HFFc6 (cell line): ENCODE data around the gene NPC2. TPM values are rescaled to one million over a fixed set of nuclear protein-coding genes. Genes with fewer than 3 reads are reported as not detected.
"Not testable (repeated sequence)": the region's sequence is repeated elsewhere in the genome, so short reads cannot be mapped to it uniquely, and the experiment has no call there.

Experiments
- DNase-seq: peaks from one replicate; pipeline ENCODE4 v3.0.0-alpha.2; 2018
- H3K27ac Mint-ChIP-seq: 2 replicates; pipeline ENCODE4 v1.8.0; 2020; ENCODE audit warnings: mild to moderate bottlenecking, mixed read lengths
- H3K27me3 Mint-ChIP-seq: 2 replicates; pipeline ENCODE4 v1.8.0; 2021; ENCODE audit warnings: mild to moderate bottlenecking, moderate library complexity, mixed read lengths; ENCODE audit not compliant: insufficient read depth
- H3K36me3 Mint-ChIP-seq: 2 replicates; pipeline ENCODE4 v1.8.0; 2021; ENCODE audit warnings: low read depth, mixed read lengths
- H3K4me1 Mint-ChIP-seq: 2 replicates; pipeline ENCODE4 v1.8.0; 2020; ENCODE audit warnings: low read depth, mixed read lengths
- H3K4me3 Mint-ChIP-seq: 2 replicates; pipeline ENCODE4 v1.8.0; 2020; ENCODE audit warnings: mild to moderate bottlenecking, moderate library complexity, mixed read lengths
- H3K9me3 Mint-ChIP-seq: 2 replicates; pipeline ENCODE4 v1.8.0; 2020; ENCODE audit warnings: mild to moderate bottlenecking, mixed read lengths
- long read RNA-seq: library from polyadenylated mRNA; unstranded; transcript quantifications from one replicate; pipeline ENCODE4 v2.0.0, GENCODE V29; 2019
- total RNA-seq, 6 experiments: library from RNA; stranded (reverse); fragmentation: NEBNext Ultra II Directional; extraction: Animal tissue kit (Norgen Biotek cat#: 25700); gene quantifications; 2 replicates in 1 of 6; 3 replicates in 5 of 6; pipeline ENCODE4 v1.2.3, GENCODE V29; 2021
- TF ChIP-seq, protein P1 (sequence below): fragments of 200-600 bp; sonication (generic); IDR thresholded peaks from 2 replicates; pipeline ENCODE4 v1.5.0; 2021; ENCODE audit warnings: antibody characterized with exemption, mild to moderate bottlenecking

The NPC2 gene
- 10 to 100 TPM; 69.1 to 89.9 (median 78.8) TPM for total RNA-seq
- long read RNA-seq, transcript NPC2-207 (5 exons, 1,035 nt) = major isoform, 137 of 142 reads
- long read RNA-seq, partial matches to known transcripts = 3 of 142 reads
- long read RNA-seq, other reads (novel, unspliced or antisense) = 1 of 142 reads

DNA sequence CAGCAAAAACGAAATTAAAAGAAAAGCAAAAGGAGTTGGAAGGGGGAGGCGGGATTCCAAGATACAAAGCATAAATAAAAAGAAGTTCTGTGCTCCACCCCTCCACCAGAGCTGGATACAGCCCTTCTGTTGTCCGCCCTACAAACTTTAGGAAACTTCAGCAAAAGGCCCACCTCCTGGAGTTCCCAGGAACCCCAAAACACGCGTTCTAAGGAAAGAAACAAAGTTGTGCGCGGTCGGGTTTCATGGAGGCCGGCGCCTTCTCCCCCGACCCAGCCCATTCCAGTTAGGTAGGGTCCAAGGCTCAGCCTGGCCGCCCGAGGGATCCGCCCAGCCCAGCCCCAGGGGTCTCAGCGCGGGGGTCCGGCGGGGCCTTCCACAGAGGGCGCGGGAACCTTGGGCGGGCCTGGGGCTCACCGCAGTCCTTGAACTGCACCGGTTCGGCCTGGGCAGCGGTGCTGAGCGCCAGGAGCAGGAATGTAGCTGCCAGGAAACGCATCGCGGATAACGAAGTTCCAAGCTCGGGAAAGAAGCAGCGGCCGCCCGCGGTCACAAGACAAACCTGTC, at the start of gene NPC2:
Gene NPC2, minus strand, starts transcription at position 530 of the 567 bp plus-strand sequence. Its CDS starts 31 bp downstream, at position 499.
- no peak for DNase-seq

DNA sequence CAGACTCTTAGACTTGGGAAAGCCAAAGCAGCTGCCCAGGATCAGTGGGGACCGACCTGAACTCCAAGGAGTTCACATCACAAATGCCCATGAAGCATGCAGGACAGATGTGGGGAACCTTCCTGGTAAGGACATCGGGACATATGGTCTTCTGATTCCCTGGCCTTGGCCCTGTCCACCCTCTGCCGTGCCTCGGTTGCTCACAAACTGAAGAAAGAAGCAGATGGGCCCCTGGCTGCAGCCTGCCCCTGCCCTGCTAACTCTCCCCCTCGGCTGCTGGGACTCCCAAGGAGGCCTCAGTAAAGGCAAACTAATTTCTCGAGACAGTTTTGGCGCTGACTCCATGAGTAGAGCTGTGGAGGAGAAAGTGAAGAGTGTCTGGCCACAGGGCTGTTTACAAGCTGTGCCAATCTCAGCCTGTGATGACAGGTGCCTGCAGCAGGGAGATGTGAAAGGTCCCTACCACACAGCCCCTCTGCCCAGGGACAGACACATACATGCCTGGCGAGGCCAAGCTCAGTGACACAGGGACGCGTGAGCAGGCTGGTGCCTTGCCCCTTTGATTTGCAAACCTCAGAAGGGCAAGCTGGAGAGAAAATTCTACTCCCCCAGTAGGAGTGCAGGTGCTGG, 49.1 kb upstream of the NPC2 start:
- no peaks in the 10 kb centered on the region for H3K9me3 Mint-ChIP-seq
- H3K27ac Mint-ChIP-seq = no peak overlapping the region
- peaks cover 3% of the 10 kb centered on the region for H3K27me3 Mint-ChIP-seq
- no peak overlapping the region for H3K4me3 Mint-ChIP-seq
- H3K4me1 Mint-ChIP-seq = no peaks in the 10 kb centered on the region; the same call in 1 of the 2 replicates
- H3K36me3 Mint-ChIP-seq = peaks cover 13% of the 10 kb centered on the region; the same call in 1 of the 2 replicates
- DNase-seq = no peak
- TF ChIP-seq, protein P1, sequence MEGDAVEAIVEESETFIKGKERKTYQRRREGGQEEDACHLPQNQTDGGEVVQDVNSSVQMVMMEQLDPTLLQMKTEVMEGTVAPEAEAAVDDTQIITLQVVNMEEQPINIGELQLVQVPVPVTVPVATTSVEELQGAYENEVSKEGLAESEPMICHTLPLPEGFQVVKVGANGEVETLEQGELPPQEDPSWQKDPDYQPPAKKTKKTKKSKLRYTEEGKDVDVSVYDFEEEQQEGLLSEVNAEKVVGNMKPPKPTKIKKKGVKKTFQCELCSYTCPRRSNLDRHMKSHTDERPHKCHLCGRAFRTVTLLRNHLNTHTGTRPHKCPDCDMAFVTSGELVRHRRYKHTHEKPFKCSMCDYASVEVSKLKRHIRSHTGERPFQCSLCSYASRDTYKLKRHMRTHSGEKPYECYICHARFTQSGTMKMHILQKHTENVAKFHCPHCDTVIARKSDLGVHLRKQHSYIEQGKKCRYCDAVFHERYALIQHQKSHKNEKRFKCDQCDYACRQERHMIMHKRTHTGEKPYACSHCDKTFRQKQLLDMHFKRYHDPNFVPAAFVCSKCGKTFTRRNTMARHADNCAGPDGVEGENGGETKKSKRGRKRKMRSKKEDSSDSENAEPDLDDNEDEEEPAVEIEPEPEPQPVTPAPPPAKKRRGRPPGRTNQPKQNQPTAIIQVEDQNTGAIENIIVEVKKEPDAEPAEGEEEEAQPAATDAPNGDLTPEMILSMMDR = no peak

More for the DNA sequence above, at the start of gene NPC2:
- H3K9me3 Mint-ChIP-seq = no peaks in the 10 kb centered on the region
- peak within 1 kb of the TSS; percentile 79 for H3K27ac Mint-ChIP-seq
- peaks cover 41% of the 10 kb centered on the region for H3K4me1 Mint-ChIP-seq
- H3K36me3 Mint-ChIP-seq = no peaks in the 10 kb centered on the region; the same call in 1 of the 2 replicates
- TF ChIP-seq, protein P1 = no peak
- no peak within 1 kb of the TSS; the same call in 1 of the 2 replicates for H3K4me3 Mint-ChIP-seq
- no peaks in the 10 kb centered on the region; the same call in 1 of the 2 replicates for H3K27me3 Mint-ChIP-seq

DNA sequence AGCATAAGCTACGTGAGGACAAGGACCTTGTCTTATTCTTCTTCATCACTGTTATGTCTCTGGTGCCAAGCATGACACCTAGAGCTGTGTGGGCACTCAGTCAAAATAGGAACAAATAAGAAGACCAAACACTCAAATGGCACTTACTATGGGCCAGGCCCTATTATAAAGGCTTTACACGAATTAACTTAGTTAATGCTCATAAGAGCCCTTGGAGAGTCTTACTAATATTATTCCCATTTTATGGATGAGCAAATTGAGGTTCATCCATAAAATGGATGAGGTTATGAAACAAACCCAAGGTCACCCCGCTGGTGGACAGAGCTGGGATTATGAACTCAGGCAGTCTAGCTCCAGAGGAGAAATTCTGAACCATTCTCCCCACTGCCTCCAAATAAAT, 48.1 kb upstream of the NPC2 start:
- H3K36me3 Mint-ChIP-seq = peaks cover 13% of the 10 kb centered on the region; the same call in 1 of the 2 replicates
- no peaks in the 10 kb centered on the region for H3K9me3 Mint-ChIP-seq
- no peak overlapping the region for H3K4me3 Mint-ChIP-seq
- no peaks in the 10 kb centered on the region; the same call in 1 of the 2 replicates for H3K4me1 Mint-ChIP-seq
- no peak for DNase-seq
- peaks cover 3% of the 10 kb centered on the region for H3K27me3 Mint-ChIP-seq
- H3K27ac Mint-ChIP-seq = no peak overlapping the region
- TF ChIP-seq, protein P1 = no peak

DNA sequence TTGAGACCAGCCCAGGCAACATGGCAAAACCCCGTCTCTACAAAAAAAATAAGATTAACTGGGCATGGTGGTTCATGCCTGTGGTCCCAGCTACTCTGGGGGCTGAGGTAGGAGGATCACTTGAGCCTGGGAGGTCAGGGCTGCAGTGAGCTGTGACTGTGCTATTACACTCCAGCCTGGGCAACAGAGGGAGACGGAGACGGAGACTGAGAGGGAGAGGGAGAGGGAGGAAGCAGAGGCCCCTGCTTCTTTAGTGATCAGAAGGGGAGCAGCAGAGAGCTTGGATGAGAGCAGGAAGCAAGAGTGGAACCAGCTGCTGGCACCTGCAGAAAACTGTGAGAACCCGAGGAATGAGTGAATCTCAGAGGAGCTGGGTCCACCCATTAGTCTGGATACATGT, 46.4 kb upstream of the NPC2 start:
- Mint-ChIP-seq H3K4me1 (no peaks in the 10 kb centered on the region; the same call in 1 of the 2 replicates), H3K27me3 (peaks cover 3% of the 10 kb centered on the region), H3K9me3 (no peaks in the 10 kb centered on the region), H3K27ac (no peak overlapping the region), H3K36me3 (peaks cover 13% of the 10 kb centered on the region; the same call in 1 of the 2 replicates), H3K4me3 (no peak overlapping the region)
- no peak for DNase-seq
- TF ChIP-seq, protein P1 = no peak

DNA sequence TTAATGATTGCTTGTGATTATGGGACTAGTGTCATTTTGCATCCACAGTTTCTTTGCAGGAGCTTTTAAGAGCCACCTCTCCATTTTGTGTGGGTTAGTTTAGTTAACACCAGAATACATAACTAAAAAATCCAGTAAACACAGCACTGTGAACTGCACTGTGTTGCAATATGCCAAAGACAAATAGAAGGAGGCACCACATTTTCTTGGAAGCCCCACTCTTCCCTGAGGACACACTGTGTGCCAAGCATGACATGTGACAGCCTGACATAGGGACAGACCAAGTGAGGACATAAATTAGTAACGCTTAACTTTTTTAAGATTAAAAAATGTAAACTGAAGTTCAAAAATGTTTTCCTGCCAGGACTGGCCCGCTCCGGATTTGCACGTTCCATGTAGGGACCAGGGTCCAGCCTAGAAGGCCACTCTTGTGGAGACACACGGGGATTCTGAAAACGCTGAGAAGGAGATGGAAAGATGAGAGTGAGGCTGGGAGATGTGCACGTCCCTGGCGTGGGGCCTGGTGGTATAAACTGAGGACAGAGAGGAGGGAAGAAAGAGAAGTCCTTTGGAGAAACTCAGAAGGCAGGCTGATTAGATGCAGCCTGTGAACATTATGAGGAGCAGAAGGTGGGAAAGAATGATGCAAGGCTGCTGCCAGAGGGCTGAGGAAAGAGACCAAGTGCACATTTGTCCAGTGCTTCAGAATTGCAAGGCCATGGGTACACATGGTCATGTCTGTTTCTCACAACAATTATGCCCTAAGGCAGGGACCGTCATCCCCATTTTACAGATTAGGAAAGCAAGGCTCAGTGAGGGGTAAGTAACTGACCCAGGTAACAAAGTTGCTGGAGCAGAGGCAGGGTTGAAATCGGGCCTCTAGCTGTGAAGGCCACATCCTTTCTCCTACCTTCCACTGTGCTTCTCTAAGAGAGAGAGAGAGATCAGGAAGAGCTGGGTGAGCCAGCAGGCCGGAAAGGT, 45.6 kb upstream of the NPC2 start:
- Mint-ChIP-seq H3K36me3 (peaks cover 13% of the 10 kb centered on the region; the same call in 1 of the 2 replicates), H3K4me1 (no peaks in the 10 kb centered on the region; the same call in 1 of the 2 replicates), H3K27me3 (peaks cover 3% of the 10 kb centered on the region), H3K27ac (peak overlapping the region; percentile 3; the same call in 1 of the 2 replicates), H3K4me3 (no peak overlapping the region), H3K9me3 (no peaks in the 10 kb centered on the region)
- TF ChIP-seq, protein P1 = no peak
- no peak for DNase-seq

DNA sequence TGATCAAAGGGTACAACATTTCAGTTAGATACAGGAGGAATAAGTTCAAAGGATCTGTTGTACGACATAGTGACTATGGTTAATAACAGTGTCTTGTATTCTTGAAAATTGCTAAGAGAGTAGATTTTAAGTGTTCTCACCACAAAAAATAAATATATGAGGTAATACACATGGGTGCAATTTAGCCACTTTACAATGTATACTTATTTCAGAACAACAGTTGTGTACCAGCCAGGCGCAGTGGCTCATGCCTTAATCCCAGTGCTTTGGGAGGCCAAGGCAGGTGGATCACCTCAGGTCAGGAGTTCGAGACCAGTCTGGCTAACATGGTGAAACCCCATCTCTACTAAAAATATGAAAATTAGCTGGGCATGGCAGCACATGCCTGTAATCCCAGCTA, 43.2 kb upstream of the NPC2 start:
- not testable (repeated sequence) for H3K27ac Mint-ChIP-seq, H3K9me3 Mint-ChIP-seq, DNase-seq, H3K27me3 Mint-ChIP-seq, H3K4me3 Mint-ChIP-seq
- Mint-ChIP-seq H3K36me3 (peaks cover 13% of the 10 kb centered on the region; the same call in 1 of the 2 replicates), H3K4me1 (peaks cover 12% of the 10 kb centered on the region)
